Colonic mucosa (tissue), 4 donors: Measurements from ENCODE around the gene COX5A. TPM values are rescaled to one million over a fixed set of nuclear protein-coding genes. Genes with fewer than 3 reads are reported as not detected.

ENCODE experiments used
- DNase-seq: peaks from one replicate; pipeline ENCODE4 v3.0.0-alpha.2; 2020
- H3K27ac ChIP-seq: fragments of 200-600 bp; one replicate; pipeline ENCODE4 v1.8.0; 2021
- H3K27me3 ChIP-seq: fragments of 200-600 bp; one replicate; pipeline ENCODE4 v1.8.0; 2021
- H3K36me3 ChIP-seq: fragments of 200-600 bp; one replicate; pipeline ENCODE4 v1.8.0; 2021
- H3K4me1 ChIP-seq: fragments of 200-600 bp; one replicate; pipeline ENCODE4 v1.8.0; 2021; ENCODE audit warnings: mild to moderate bottlenecking
- H3K4me3 ChIP-seq: fragments of 200-600 bp; one replicate; pipeline ENCODE4 v1.8.0; 2021
- H3K9ac ChIP-seq, 2 donors: one replicate each; pipeline ENCODE4 v1.7.0; 2013; ENCODE audit warnings: control low read depth in 2 of 2, low read depth in 2 of 2, low read length in 2 of 2
- H3K9me3 ChIP-seq: fragments of 200-600 bp; one replicate; pipeline ENCODE4 v1.8.0; 2021
- intact Hi-C: fragments of 100-400 bp; cut with DNase I; formaldehyde crosslinking; loops from one replicate; pipeline ENCODE4 v1.14.1; 2022
- total RNA-seq, 2 donors: library from RNA; stranded (reverse); fragmentation: NEBNext Ultra II Directional in 1 of 2; extraction: Animal tissue kit (Norgen Biotek cat#: 25700) in 1 of 2; gene quantifications; one replicate each; pipeline ENCODE4 v1.2.1, GENCODE V29; 2021
- TF ChIP-seq, protein P1 (sequence below): fragments of 200-600 bp; IDR thresholded peaks from one replicate; pipeline ENCODE4 v1.8.0; 2022; ENCODE audit warnings: antibody characterized with exemption, mild to moderate bottlenecking
- donor health status: healthy.
- donor health status: DM: no; HTN: no; CAD: no.
- donor health status: DM: no; HTN: no; CAD: no.

COX5A gene
- total RNA-seq, 2 donors from 2014 or later: 563 to 623 TPM

- Histone ChIP-seq H3K27me3 (no peaks in the 10 kb centered on the region), H3K27ac (peak overlapping the region; percentile 92), H3K4me3 (peak overlapping the region; percentile 76), H3K4me1 (peaks cover 24% of the 10 kb centered on the region), H3K9me3 (no peaks in the 10 kb centered on the region), H3K9ac (peak overlapping the region; percentile 64 to 90), H3K36me3 (no peaks in the 10 kb centered on the region)
- intact Hi-C loops: no loop called here
- TF ChIP-seq, protein P1, sequence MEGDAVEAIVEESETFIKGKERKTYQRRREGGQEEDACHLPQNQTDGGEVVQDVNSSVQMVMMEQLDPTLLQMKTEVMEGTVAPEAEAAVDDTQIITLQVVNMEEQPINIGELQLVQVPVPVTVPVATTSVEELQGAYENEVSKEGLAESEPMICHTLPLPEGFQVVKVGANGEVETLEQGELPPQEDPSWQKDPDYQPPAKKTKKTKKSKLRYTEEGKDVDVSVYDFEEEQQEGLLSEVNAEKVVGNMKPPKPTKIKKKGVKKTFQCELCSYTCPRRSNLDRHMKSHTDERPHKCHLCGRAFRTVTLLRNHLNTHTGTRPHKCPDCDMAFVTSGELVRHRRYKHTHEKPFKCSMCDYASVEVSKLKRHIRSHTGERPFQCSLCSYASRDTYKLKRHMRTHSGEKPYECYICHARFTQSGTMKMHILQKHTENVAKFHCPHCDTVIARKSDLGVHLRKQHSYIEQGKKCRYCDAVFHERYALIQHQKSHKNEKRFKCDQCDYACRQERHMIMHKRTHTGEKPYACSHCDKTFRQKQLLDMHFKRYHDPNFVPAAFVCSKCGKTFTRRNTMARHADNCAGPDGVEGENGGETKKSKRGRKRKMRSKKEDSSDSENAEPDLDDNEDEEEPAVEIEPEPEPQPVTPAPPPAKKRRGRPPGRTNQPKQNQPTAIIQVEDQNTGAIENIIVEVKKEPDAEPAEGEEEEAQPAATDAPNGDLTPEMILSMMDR: no peak
- DNase-seq: peak; percentile 47
Measured at GRCh38 chr15:74873756-74874424, 64.0 kb downstream of the COX5A start.

DNA sequence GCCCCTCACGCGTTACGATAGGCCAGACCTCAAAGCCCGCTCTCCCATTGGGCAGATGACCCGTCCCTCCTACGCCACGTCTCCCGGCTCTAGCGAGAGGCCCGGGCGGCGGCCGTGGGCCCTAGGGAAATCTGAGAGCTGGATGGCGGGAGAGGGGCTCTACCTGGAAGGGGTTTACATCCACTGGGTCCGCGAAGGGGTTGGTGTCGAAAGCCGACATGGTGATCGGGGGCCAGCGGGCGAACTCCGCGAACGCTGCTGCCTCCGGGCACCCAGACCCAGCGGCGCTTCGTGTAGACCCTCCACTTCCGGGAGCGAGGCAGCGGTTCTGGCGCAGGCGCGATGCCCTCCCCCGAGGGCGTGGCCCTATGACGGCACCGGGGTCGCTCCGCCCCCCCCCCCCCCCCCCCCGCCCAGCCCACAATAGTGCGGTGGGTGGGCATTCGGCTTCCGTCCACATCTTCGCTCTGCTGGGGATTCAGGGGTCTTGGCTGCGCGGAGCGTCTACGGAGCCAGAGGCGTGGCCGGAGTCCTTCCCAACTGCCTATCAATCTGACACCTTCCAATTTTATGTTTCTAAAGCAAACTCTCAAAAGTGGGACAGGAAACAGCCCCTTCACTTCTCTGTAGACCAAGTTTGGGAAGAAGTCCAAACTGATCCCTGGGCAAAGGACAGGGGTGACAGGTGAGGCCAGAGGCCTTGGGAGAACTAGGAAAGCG, 64.7 kb downstream of the COX5A start, which contains the start of gene SCAMP2:
SCAMP2 (minus strand) TSS at position 330 of the 720 bp plus-strand sequence; CDS start at position 220, 110 bp downstream.
- intact Hi-C loops: no loop called here
- TF ChIP-seq, protein P1: no peak
- no peaks in the 10 kb centered on the region for H3K9me3 ChIP-seq
- H3K4me1 ChIP-seq: peaks cover 31% of the 10 kb centered on the region
- H3K27ac ChIP-seq: peak within 1 kb of the TSS; percentile 92
- peak within 1 kb of the TSS; percentile 76 for H3K4me3 ChIP-seq
- H3K36me3 ChIP-seq: no peaks in the 10 kb centered on the region
- H3K27me3 ChIP-seq: no peaks in the 10 kb centered on the region
- peak within 1 kb of the TSS; percentile 76 to 99 for H3K9ac ChIP-seq
- DNase-seq: peak; percentile 96

DNA sequence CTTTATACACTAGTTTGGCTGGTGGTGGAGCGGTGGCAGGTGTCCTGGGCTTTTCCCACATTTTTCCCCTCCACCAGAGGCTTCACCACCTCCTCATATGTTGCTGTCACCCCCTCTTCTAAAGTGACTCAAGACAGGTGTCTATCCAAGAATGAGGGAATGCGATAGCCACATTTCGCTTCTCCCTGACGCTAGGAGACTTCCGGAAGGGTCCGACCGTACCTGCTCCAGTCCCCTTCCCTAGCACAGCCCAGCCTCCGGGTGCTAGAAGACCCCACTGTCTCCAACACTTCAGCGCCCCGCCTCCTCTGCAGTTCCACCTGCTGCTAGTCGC, 65.2 kb downstream of the COX5A start:
- H3K36me3 ChIP-seq: no peaks in the 10 kb centered on the region
- intact Hi-C loops: no loop called here
- H3K9me3 ChIP-seq: no peaks in the 10 kb centered on the region
- peak overlapping the region; percentile 76 to 99 for H3K9ac ChIP-seq
- H3K4me3 ChIP-seq: peak overlapping the region; percentile 76
- peak overlapping the region; percentile 92 for H3K27ac ChIP-seq
- no peak for DNase-seq
- H3K4me1 ChIP-seq: peaks cover 36% of the 10 kb centered on the region
- H3K27me3 ChIP-seq: no peaks in the 10 kb centered on the region
- TF ChIP-seq, protein P1: no peak

DNA sequence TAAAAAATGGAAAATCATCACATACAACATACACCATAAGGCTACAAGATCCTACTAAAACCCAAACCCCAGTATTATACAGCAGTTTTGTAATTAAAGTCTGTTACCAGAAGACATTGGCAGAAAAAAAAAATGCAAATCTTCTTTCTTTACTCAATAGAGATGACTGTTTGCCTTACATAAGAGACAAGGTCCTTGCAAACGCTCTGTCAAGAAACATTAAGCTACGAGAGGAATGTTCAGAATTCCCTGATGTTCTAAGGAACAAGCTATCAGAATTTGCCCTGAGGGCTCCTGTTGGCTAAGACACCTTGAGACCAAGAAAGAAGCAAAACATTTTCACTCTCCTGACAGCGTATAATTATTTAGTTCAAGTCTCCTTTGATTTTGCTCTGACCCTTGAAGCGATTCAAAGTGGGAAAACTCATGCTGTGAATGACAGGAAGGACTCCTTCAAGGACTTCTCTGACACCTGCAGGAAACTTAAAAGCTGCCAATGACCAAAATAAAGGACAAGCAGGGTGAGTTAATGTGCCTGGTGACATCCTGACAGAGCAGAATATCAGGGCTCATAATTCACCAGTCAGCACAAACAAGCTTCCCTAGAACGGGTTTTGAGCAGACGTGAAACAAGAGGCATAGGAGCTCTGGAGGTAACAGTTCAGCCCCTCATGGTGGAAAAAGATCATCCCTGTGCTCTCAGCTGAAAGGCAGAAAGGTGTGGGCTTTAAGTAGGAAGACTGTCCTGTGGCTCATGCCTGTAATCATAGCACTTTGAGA, 67.2 kb downstream of the COX5A start:
- no peak for DNase-seq
- Histone ChIP-seq H3K4me1 (peaks cover 43% of the 10 kb centered on the region), H3K4me3 (peak overlapping the region; percentile 3), H3K9me3 (no peaks in the 10 kb centered on the region), H3K27me3 (no peaks in the 10 kb centered on the region), H3K27ac (peak overlapping the region; percentile 92), H3K9ac (peak overlapping the region; percentile 40 to 83), H3K36me3 (no peaks in the 10 kb centered on the region)
- intact Hi-C loops: no loop called here
- TF ChIP-seq, protein P1: no peak

Other genes with a start within 250 kb of the COX5A start
- gene EDC3, start 242.0 kb downstream of the COX5A start, total RNA-seq: 10 to 100 TPM; 21.3 to 32.7 TPM
- not detected for gene CYP1A1, start 212.5 kb downstream of the COX5A start, total RNA-seq
- not detected for gene CYP1A2, start 189.2 kb downstream of the COX5A start, total RNA-seq
- 100 to 1,000 TPM in 1 of 2 donors, 10 to 100 TPM in 1; 64.3 to 126 TPM for gene CSK, start 156.0 kb downstream of the COX5A start, total RNA-seq
- gene LMAN1L, start 125.2 kb downstream of the COX5A start, total RNA-seq: not detected
- gene CPLX3, start 111.4 kb downstream of the COX5A start, total RNA-seq: not detected
- gene ULK3, start 94.9 kb downstream of the COX5A start, total RNA-seq: 10 to 100 TPM; 45.6 to 50.7 TPM
- gene SCAMP2, start 64.7 kb downstream of the COX5A start, total RNA-seq: 100 to 1,000 TPM; 152 to 204 TPM
- gene MPI, start 48.0 kb downstream of the COX5A start, total RNA-seq: 10 to 100 TPM; 50.7 to 68.0 TPM
- gene FAM219B, start 31.2 kb downstream of the COX5A start, total RNA-seq: 10 to 100 TPM; 44.7 to 54.2 TPM
- gene RPP25, start 18.7 kb upstream of the COX5A start, total RNA-seq: 10 to 100 TPM in 1 of 2 donors, 1 to 10 TPM in 1; 7.8 to 25.5 TPM
- 10 to 100 TPM in 1 of 2 donors, 1 to 10 TPM in 1; 4.9 to 24.9 TPM for gene SCAMP5, start 57.5 kb upstream of the COX5A start, total RNA-seq
- gene PPCDC, start 85.5 kb upstream of the COX5A start, total RNA-seq: 10 to 100 TPM; 10.1 to 23.1 TPM